H4 (cell line): ENCODE measurements around the gene SASH1. TPM values are rescaled to one million over a fixed set of nuclear protein-coding genes. Genes with fewer than 3 reads are reported as not detected.

Experiments
- DNase-seq: peaks from one replicate; pipeline ENCODE4 v3.0.0-alpha.2; 2015; ENCODE audit warnings: low spot score
- total RNA-seq: library from RNA; depleted of rRNA; stranded (reverse); fragments of >200 nt; shearing (Covaris generic); gene quantifications from 2 replicates; pipeline ENCODE4 v1.2.3, GENCODE V29; 2014

SASH1 gene
- total RNA-seq, 1 experiment from 2014 or later: 6.7 TPM

DNA sequence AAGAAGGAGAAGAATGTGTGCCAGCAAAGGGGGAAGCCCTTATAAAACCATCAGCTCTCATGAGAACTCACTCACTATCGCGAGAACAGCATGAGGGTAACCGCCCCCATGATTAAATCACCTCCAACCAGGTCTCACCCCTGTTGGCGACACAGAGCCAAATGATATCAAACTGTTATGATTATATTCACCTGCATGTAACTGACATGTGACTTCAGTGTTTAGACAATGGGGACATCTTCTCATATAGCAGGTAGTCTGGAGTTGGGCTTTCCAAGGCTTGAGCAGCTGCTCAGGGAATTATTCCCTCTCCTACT, 115.2 kb downstream of the SASH1 start:
- DNase-seq: no peak

GRCh38 chr6:148459238-148459637, 116.6 kb downstream of the SASH1 start:
- no peak for DNase-seq

GRCh38 chr6:148460876-148461646, 118.4 kb downstream of the SASH1 start:
- no peak for DNase-seq

- no peak for DNase-seq
These were observed 119.4 kb downstream of the SASH1 start for GRCh38 chr6:148461986-148462577.

DNA sequence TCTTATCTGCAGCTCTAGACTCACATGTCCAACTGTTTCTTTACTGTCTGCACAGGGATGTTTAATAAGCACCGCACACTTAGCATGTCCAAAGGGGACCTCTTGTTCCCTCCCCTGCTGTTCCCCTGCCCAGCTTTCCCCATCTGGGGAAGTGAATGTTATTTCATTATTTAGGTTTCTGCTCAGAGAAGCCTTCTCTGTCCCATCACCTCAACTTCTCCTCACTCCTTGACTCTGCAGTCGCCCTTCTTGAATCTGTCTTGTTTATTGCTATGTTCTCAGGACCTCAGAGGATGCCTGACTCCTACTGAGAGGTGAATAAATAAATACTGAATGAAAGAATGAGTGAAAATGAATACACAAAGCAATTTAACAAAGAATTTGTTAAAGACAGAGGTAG, 121.0 kb downstream of the SASH1 start:
- DNase-seq: no peak

DNA sequence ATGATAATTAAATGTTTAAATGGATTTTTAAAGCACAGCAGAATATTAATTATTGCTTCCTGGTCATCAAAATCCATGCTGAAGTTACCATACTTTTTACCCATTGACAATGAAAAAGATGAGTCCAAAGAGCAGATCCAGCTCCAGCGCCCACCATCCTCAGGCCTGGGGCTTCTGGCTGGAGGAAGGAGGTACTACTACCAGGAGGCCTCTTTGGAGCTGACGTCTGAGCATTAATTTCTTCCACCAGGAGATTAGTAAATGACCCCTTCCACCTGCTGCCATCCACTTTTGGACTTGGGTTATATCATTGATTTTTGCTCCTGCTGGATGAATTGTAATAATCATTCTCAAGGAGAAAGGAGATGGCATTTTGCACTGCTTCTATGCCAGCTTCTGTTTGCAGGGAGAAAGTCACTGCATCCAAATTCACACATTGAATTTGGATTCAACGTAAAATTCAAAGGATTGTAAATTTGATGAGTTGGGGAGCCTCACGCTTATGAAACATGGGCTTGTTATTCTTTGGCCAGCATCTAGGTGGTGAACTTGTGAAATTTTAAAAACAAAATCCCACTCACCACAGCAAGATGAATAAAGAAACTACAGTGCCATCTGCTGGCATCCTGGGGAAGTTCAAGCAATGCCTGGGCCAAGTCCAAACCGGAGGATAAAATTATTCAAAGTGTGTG, 121.8 kb downstream of the SASH1 start:
- DNase-seq: peak; percentile 56

DNA sequence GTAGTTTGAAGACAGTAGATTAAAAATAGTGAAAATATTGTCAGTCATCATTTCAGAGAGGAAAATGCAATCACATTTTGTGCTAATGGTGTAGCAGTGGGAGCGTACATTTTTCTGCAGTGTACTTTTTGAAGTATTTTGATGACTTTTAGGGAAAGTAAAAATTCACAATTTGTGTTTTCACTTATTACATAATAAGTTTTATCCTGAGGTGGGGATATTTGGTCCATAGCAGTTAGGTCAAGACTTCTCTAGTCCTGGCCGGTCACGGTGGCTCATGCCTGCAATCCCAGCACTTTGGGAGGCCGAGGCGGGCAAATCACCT, 122.3 kb downstream of the SASH1 start:
- DNase-seq: no peak

DNA sequence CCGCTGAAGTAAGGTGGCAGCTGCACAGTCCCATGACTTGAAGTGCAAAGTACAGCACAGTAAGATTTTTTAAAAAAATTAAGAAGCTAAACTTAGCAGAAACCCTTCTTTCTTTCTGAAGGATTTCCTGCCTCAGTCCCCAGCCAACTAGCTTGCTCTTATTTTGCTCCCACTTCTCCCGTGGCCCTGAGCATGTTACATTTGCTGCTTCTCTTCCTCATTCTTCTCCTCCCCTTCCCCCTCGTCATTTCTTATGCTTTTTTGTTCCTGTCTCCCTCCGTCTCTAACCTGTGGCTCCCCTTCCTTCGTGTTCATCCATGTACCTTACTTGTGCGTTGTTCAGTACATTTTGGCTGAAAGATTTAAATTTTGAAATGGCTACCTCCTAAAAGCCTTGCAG, 123.0 kb downstream of the SASH1 start:
- no peak for DNase-seq

DNA sequence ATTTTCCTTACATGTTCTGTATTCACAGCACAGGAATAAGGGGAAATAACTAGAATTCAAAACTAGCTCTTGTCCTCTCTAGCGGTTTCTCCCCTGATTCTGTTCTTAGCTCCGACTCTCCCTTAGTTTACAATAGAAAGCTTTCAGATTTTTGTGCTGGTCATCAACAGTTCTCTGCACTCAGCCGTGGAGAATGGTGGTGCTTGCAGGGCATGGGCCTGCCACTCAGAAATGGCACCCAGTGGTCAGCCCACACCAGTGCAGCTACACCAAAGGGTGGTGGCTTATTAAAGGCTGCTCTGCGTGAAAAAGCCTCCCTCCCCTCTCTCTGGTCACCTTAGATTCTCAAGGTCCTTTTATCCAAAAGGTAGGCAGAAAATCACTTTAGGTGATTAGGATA, 123.5 kb downstream of the SASH1 start:
- DNase-seq: no peak

DNA sequence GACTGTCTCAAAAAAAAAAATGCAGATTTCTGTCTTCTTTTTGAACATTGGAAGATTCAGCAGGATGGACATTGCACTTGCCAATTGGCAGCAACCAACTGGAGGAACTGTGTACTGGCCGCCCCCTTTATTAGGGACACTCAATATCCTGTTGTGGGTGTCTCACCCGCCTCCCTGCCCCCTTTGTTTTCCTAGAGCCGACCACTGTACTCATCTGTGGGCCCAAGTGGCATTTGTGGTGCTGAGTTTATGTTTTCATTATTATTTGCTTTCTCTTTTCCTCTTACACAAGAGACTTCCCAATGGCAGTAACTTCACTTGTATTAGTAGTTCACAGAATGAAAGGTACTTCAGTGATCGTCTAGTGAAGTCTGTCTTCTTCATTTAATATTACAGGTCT, 125.3 kb downstream of the SASH1 start:
- no peak for DNase-seq

GRCh38 chr6:148470156-148470555, 127.5 kb downstream of the SASH1 start:
- no peak for DNase-seq

GRCh38 chr6:148470606-148471465, 128.2 kb downstream of the SASH1 start:
- peak; percentile 6 for DNase-seq

GRCh38 chr6:148471624-148472159, 129.1 kb downstream of the SASH1 start:
- DNase-seq: no peak

DNA sequence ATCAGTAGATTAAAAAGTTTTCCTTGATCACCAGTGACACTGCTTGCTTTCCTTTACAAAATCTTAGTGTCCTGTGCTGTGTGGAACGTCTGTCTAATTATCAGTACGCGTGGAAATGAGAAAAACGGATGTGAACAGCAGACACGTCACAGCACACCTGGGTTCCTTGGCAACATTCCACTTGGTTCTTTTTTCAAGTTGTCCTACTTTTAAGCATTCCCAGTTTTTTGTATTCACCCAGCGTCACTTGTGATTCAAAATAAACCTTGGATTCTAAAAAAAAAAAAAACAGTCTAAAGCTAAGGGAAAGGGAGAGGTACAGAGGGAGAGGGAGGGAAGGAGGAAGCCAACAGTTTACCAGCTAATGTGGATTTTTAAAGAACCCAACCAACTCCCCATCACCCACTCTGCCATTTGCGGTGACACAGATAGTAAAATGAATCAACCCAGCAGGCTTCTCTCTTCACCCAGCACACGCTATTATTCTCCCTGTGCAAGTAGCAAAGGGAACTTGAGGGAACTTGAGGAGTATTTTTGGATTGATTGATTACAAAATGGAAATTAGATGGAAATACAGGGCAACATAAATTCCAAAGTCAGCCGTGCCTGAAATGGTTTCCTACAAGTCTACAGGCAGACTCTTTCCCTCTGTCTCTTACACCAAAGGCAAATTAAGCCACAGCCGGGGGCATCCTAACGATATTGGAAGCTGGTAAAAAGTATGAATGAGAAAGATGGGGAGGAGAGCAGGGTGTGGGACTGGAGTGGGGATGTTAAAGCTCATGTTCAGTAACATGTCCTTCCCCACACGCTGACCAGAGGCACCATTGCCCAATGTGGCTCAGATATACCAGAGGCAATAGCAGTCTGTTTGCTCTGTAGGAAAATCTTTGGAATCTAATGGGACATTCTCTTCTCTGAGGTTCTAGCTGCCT, 129.8 kb downstream of the SASH1 start:
- no peak for DNase-seq

DNA sequence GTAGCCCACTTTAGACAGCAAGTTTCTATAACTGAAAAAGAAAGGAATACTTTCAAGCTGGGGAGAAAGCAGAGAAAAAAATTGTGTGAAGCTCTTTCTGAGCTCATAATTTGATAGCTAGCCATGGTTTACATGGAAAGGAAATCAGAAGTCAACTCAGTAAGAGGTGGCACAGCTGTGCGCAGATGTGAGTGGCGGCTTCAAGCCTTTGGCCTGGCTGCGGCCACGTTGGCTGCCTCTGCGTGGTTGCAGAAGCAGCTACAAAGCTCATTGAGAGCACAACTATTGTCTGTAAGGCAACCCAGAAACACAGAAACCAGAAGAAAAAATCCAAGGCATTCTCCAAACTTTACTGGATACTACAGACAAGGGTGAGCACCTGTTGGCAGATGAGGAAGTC, 136.9 kb downstream of the SASH1 start:
- no peak for DNase-seq

- no peak for DNase-seq
These were observed 144.8 kb downstream of the SASH1 start for GRCh38 chr6:148487461-148487860.

DNA sequence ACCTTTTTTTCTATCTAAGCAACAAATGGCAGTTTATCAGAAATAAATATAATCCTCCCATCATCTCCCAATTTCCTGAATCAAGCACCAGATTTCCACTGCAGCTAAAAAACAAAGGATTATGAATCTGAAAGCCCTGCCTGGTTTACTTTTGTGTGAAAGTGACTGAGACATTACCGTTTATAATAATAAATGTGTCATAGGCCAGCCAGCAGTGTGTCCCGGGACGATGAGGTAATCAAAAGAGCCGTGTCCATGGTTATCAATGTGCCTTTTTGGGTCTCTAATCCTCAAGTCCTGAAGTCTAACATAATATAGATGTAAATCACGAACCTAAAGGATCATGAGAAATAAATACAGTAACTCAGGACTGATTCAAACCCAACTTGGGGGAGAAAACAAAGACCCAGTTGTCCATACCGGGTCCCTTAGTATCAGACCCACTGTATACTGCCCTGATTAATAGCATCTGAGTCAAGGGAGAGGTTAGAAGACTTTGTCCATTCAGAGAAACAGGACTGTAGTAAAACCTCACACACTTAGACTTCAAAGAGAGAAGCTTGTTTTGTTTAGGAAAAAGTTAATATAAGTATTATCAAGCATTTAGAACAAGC, 149.1 kb downstream of the SASH1 start:
- DNase-seq: no peak

GRCh38 chr6:148492654-148493290, 150.1 kb downstream of the SASH1 start:
- no peak for DNase-seq

DNA sequence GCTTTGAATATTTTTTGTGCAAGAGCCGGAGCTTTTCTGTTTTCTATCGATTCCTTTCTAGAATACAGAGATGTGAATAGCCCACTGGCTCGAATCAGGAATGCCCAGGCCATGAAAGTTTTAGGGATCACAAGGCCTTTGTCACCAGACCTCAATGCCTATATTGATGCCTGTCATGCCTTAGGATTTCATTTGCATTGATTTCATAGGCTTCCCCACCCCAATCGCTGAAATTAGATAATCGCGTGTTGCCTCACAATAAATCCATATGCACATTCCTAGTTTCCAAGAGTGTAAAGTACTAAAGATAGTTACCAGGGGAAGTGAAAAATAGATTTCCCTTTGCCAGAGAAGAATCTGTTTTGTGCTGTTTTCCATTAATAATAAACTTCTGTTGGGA, 150.8 kb downstream of the SASH1 start:
- no peak for DNase-seq

- no peak for DNase-seq
These were observed 151.6 kb downstream of the SASH1 start for GRCh38 chr6:148494226-148494625.
